GM19463 (cell line): Measurements from ENCODE around the gene HSPB6.

Experiments
- ATAC-seq: cut with Tn5 transposase; IDR thresholded peaks from one replicate; pipeline ENCODE4 v1.9.1; 2021; ENCODE audit warnings: mild to moderate bottlenecking, moderate library complexity; ENCODE audit not compliant: unreplicated experiment

Gene HSPB6

GRCh38 chr19:35746531-35746930, 10.3 kb downstream of the HSPB6 start:
- ATAC-seq: no peak

GRCh38 chr19:35746087-35746462, 10.8 kb downstream of the HSPB6 start:
- ATAC-seq: no peak

GRCh38 chr19:35745328-35746086, 11.3 kb downstream of the HSPB6 start, which contains the start of the genes PSENEN and U2AF1L4:
PSENEN (plus strand) TSS chr19:35745651; CDS start chr19:35745931, 280 bp downstream.
U2AF1L4 (minus strand) TSS chr19:35745418; CDS start chr19:35745391, 27 bp downstream.
- ATAC-seq: peak; percentile 31

DNA sequence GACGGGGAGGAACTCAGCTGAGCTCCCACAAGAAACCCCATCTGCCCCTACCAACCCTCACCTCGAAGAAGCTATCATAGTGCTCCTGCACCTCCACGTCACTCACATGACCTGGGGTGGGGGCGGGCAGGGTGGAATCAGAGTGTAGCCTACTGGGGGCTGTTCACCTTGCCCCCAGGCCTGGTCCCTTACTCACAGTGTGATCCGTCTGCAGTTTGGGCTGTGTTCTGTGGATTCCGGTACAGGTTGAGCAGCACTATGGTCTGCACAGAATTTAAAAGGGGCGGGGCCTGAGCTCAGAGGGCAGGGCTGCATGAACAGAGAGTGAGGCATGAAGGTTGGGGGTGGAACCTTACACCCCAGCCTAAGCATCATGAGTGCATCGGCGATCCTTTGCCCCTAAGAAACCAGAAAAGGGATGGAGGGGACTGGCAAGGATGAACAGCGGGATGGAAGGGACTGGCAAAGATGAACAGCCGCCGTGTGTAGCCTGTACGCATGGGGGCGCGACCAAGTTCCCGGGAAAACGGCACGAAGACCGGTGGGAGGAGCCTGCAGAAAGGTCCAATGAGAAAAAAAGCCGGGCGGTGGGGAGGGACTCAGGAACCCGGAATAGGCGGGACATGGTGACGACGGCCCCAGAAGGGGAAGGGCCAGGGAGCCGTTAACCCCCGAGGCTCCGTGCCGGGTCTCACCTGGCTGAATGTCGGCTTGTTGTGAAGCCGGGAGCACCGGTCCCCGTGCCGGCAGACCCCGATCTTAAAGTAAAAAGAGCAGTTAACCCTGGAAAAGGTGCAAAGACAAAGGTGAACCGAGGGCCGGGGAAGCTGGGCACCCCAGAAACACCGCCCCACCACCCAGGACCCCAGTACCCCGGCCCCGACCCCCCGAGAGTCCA, 12.2 kb downstream of the HSPB6 start:
- peak; percentile 23 for ATAC-seq

GRCh38 chr19:35743640-35744429, 13.0 kb downstream of the HSPB6 start:
- no peak for ATAC-seq

DNA sequence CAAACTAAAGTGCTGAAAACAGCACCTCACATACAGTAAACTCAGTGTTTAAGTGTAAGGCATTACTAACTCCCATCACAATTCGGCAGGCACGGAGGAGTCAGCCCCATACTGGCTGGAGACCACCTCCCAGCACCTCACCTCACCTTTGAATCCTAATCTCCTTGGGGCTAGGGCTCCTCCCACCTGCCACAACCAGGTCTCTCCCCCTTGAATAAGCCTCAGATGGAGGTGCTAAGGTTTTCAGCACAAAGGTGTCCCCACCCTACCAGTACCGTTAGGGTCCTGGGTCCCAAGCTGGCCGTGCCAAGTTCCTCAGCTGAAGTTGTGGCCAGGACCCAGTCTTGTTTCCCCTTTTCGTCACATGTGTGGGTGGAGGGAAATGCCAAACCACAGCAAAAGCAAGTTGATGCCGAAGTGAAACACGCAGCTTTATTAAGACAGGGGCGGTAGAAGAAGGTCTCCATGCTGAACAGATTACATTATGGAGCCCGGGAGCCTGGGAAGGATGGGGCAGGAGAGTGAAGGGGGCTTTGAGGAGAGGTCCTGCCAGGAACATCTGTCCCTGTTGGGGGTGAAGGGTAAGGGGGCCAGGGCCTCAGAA, 14.6 kb downstream of the HSPB6 start, which contains the start of gene IGFLR1:
TSS of gene IGFLR1 (minus strand) at position 332 of the 604 bp plus-strand sequence. CDS start 1,272 bp downstream, outside the sequence.
- no peak for ATAC-seq

- no peak for ATAC-seq
These were observed 15.7 kb downstream of the HSPB6 start for GRCh38 chr19:35741203-35741515.

GRCh38 chr19:35740423-35741202, 16.2 kb downstream of the HSPB6 start:
- ATAC-seq: peak; percentile 62

DNA sequence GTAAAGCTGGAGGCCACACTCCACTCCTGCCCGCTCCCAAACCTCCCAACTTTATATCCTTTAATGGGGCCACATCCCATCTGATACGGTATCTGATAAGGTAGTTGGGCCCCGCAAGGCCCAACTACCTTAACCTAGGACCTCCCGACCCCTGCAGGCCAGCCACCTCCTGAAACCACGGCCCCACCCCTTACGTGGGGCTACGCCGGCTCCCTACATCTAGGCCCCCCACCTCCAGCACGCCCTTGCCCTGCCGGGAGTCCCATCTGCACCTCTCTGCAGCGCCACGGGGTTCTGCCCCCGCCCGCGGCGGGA, 16.8 kb downstream of the HSPB6 start:
- peak; percentile 16 for ATAC-seq

DNA sequence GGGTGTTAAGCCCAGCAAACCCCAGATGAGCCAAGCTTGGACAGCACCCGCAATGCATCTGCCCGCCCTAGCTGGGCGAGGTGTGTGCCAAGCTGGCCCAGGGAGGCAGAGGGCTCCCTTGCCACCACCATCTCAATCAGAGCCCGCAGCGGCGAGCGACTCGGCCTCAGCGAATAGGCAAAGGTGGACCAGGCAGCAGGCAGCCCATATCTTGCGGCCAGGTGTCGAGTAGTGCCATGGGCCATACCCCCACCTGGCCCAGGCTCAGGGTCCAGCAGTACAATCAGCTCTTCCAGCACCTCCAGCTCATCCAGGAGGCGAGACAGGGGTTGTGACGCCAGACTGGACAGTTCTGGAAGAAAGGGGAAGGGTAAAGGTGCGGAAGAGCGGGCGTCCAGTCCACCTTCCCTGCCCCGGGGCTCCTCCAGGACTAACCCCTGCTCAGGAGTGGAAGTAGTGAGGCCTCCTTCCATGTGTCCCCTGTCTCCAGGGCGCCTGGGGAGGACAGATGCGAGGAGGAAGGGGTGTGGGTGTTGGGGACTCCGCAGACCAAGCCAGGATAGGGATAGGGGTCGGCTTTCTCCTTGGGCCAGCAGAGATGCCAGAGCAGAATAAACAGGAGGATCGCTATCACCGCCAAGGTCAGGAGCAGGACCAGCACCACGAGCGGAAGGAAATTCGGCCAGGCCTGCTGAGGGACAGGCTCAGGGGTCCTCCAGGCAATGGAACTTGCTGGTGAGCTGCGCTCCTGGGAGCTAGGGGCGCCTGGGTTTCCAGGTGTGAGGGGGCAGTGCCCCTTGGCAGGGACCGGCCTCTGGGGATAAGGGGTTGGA, 17.3 kb downstream of the HSPB6 start:
- no peak for ATAC-seq

- no peak for ATAC-seq
These were observed 18.0 kb downstream of the HSPB6 start for GRCh38 chr19:35738887-35739229.

DNA sequence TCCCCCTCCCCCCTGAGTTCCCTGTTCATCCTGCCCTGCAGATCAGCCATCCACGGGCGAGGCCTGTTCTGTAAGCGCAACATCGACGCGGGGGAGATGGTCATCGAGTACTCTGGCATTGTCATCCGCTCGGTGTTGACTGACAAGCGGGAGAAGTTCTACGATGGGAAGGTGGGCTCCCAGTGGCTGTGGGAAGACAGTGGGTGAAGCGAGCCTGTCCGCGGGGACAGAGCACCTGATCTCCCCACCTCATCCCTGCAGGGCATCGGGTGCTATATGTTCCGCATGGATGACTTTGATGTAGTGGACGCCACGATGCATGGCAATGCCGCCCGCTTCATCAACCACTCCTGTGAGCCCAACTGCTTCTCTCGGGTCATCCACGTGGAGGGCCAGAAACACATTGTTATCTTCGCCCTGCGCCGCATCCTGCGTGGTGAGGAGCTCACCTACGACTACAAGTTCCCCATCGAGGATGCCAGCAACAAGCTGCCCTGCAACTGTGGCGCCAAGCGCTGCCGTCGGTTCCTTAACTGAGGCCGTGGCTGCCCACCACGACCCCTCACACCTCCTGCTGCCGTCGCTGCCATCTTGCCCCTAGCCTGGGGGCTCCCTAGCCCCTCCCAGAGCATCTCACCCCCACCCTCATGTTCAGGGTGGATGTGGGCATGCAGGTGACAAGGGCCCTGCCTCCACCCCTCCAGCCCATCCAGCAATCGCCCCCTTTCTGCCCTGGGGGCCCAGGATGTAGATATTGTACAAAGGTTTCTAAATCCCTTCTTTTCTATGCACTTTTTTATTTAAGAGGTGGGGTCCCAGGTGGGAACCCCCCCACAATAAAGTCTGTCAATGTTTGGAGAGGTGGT, 18.6 kb downstream of the HSPB6 start:
- no peak for ATAC-seq

DNA sequence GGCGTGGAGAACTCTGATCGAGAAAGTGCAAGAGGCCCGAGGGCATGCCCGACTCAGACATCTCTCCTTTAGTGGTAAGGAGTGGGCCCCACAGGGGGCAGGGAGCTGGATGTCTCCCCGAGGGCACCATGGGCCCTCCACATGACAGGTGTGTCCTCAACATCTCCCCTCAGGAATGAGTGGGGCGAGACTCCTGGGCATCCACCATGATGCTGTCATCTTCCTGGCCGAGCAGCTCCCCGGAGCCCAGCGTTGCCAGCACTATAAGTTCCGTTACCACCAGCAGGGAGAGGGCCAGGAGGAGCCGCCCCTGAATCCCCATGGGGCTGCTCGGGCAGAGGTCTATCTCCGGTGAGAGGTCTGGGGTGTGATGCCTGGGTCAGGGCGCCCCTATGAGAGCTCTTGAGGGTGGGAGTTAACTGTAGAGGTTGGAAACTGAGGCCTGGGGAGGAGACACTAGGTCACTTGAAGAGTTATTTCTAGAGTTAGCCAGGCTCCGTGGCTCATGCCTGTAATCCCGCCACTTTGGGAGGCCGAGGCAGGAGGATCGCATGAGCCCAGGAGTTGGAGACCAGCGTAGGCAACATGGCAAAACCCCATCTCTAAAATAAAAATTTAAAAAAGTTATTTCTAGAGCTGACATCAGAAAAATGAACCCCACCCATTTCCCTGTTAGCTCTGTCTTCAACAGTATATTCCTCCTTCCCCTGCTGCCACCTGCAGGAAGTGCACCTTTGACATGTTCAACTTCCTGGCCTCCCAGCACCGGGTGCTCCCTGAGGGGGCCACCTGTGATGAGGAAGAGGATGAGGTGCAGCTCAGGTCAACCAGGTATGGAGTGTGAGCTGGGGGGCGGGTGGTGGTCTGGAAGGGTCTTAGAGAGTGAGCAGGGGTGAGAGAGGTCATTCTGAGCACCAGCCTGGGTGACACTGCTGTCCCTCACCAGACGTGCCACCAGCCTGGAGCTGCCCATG, 19.6 kb downstream of the HSPB6 start:
- ATAC-seq: no peak

DNA sequence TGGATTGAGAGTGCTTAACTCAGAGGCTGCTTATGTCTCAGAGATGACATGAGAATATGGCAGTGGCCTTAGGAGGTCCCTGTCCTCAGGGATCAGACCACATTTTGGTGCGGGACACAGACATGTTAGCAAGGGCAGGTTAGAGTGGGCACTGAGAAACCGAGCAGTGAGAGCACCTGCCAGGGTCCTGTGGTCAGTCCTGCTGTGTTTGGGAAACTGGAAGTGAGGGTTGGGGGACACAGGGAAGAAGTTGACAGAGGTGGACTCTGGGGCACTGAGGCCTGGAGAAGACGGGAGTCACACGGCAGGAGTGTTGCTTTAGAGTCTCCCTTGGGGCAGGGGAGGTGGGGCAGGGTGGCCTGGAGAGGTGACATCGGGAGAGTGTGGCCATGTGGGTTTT, 21.9 kb downstream of the HSPB6 start:
- ATAC-seq: no peak

GRCh38 chr19:35734273-35734672, 22.6 kb downstream of the HSPB6 start:
- ATAC-seq: no peak

DNA sequence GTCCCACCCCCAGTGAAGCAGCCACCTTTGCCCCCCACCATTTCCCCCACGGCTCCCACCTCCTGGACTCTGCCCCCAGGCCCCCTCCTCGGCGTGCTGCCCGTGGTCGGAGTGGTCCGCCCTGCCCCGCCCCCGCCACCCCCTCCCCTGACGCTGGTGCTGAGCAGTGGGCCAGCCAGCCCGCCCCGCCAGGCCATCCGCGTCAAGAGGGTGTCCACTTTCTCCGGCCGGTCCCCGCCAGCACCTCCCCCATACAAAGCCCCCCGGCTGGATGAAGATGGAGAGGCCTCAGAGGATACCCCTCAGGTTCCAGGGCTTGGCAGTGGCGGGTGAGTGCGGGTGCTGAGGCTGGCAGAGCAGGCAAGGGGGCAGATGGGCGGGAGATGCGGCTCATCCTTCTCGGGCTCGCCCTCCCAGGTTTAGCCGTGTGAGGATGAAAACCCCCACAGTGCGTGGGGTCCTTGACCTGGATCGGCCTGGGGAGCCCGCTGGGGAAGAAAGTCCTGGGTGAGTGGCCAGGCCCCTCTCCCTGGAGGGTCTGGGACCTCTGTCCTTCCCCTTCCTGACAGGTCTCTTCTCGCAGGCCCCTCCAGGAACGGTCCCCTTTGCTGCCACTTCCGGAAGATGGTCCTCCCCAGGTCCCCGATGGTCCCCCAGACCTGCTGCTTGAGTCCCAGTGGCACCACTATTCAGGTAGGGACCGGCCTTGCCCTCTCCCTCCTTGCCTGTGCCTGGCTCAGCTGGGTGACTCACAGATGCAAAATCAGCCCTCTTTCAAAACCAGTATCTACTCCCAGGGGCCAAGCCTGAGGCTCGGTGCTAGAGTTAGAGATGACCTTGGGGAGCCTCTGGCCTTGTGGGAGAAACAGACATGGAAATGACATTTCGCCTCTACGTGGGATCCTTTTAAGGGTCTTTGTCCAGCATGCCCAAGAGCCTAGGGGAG, 23.4 kb downstream of the HSPB6 start:
- ATAC-seq: no peak
